HK-2 (cell line): ENCODE measurements around the gene STK39.

Experiments used
- DNase-seq: peaks from one replicate; pipeline ENCODE4 v3.0.0-alpha.2; 2018; ENCODE audit not compliant: unreplicated experiment

The STK39 gene

DNA sequence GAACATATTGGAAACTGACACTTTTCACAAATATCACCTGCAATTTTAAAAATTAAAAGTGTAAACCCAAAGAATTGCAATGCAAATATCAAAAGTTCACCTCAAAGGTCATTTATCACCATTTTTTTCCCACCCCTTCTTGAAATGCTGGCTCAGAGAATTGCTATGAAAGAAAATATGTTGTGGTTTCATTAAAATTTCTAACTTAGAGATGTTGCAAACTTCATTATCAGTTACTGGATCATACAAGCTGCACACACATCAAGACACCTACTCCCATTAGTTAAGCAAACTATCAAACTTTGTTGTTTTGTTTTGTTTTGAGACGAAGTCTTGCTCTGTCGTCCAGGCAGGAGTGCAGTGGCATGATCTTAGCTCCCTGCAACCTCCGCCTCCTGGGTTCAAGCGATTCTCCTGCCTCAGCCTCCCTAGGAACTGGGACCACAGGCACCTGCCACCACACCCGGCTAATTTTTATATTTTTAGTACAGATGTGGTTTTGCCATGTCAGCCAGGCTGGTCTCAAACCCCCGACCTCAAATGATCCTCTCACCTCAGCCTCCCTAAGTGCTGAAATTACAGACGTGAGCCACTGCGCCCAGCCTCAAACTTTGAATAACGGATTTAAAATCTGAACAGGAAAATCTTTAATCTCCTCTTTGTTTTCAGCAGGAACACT is 37.0 kb downstream of the STK39 start:
- DNase-seq = no peak

DNA sequence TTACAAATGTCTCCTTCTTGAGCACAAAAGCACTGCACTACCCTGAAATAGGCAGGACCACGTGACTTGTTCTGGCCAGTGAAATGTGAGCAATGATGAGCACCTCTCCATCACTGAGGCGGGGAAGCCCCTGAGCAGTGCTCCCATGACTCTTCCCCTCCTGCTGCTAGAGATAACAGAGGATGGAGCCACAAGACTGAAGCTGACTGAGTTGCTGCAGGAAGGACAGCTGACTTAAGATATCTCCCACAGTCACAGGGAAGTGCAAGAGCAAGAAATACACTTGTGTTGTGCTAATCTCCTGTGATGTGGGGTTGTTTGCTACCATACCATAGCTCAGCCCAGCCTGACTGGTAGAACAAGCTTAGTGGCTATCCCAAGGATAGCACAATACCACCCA is 38.7 kb downstream of the STK39 start:
- no peak for DNase-seq

DNA sequence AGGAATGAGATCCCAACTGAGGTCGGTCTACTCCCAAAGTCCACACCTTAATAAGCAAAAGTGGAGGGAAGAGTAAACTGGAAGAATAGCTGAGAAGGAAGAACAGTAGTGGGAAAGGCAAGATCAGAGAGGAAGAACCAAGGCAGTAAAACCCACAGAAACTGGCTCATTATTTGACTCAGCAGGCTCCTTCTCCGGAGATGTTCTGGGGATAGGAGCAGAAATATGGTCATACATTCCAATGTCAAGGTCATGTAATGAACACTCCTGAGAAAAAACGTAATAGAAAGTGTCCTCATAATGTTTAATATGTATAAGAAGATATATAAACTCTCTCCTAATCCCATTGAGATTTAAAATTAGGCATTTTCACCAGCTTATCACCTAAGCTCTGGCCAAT is 39.5 kb downstream of the STK39 start:
- DNase-seq = no peak

DNA sequence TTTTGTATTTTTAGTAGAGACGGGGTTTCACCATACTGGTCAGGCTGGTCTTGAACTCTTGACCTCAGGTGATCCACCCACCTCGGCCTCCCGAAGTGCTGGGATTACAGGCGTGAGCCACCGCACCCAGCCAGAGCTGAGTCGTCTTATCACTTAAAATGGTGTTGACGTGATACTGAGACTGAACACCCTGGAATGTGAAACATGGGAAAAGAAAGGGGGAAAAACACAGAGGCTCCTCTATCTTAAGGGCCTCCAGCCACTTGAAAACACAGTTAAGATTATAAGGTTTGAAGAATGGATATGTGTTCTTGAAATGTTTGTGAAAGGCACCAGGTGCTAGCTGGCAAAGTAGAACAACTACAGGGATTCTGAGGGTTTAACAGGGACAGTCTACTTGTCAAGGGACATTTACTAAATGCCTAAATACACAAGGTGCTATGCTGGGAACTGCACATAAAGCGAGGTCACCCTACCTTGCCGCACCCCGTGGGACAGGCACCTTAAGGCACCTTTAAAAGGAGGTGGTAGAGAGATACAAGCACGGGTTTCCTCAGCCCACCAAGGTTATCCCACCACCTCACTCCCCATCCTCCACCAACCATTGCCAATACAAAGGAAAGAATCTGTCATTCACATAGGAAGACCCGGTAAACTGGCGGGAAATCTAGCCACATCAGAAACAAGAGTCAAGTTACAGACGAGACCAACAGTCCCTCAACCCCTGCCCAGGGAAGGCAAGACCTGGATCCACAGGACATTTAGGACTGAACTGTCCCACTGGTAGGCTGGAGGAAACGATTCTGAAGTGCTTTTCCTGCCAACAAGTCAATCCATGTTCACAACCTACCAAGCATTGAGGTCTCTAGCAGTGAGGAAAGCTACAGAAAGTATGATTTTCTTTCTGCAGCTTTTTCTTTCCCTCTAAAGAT is 43.4 kb downstream of the STK39 start:
- DNase-seq = no peak

DNA sequence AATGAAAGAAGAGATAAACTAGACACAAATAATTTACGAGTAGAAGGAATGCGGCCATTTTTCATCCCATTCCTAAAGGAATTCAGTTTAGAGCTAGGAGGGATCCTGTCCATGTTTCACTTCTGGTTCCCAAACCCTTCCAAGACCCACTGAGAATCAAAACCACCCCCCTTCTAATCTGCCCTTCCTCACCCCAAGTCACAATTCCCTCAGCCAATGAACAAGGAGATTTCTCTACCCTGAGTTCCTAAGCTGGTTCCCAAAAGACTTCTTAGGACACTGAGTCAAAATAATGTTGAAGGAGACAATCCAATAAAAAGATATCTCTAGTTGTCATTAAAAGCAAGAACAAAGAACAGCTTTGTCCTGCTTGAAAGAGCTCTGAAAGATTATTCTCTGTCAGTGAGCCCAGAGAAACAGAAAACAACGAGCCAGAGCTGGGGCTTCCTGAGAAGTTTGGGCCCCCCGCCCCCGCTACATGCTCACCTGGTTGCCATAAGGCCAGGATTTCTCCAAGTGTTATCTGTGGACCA is 45.7 kb downstream of the STK39 start:
- DNase-seq = no peak

- no peak for DNase-seq
These were observed 46.3 kb downstream of the STK39 start for GRCh38 chr2:168200930-168201583.

DNA sequence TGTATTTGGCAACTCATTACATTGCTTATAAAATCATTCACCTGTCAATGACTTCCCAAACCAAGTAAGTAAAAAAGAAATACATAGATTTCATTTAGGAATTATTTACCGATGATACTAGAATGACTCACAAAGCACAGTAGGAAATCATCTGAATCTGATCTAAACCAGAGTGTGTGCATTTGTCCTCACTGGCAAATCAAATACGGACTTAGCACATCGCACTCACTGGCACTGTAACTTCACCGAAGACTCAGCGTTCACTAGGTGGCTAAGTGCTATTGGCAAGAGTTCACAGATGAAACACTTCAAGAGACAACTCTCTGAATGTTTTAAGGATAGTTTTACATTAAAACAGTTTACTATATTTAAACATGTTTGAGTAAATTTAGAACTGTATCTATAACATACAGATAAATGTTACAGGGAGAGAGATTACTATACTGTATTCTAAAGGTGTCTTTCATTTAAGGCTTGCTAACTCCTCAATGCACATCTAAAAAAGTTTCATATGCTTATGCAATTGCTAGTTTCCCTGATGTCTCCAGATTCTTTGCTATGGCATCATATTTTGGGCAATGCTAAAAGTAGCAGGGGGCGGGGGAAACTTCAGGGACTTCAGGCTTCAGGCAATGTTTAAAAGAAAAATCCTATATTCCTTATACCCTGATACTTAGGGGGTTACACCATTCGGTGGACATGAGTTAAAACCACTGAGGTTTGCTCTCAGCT is 48.8 kb downstream of the STK39 start:
- no peak for DNase-seq

- DNase-seq = no peak
These were observed 50.6 kb downstream of the STK39 start for GRCh38 chr2:168196764-168197180.

DNA sequence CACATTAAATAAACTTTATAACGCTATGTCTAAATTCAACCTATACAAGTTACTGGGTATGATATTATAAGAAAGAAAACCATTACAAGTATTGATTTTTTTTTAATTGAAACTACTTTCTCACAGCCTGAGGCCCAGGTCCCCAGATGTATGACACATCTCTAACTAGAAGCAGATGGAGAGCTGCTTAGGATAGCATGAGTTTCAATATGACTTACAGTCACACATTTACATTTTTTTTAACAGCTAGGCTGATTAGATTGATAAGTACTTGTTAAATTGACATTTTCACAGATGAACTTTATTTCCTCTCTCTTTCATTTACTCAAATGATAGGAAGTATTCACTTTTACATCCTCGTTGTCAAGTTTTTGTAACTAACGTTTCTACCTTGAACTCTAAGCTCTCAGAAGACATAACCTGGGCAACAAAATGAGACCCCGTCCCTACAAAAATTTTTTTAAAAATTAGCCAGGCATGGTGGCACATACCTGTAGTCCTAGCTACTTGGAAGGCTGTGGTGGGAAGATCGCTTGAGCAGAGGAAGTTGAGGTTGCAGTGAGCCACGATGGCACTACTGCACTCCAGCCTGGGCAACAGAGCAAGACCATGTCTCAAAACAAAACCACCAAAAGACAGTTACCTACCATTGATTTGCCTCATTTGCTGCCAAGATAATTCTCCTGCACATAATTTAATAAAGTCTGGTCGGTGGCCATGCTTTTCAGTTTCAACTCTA is 52.4 kb downstream of the STK39 start:
- DNase-seq = no peak

DNA sequence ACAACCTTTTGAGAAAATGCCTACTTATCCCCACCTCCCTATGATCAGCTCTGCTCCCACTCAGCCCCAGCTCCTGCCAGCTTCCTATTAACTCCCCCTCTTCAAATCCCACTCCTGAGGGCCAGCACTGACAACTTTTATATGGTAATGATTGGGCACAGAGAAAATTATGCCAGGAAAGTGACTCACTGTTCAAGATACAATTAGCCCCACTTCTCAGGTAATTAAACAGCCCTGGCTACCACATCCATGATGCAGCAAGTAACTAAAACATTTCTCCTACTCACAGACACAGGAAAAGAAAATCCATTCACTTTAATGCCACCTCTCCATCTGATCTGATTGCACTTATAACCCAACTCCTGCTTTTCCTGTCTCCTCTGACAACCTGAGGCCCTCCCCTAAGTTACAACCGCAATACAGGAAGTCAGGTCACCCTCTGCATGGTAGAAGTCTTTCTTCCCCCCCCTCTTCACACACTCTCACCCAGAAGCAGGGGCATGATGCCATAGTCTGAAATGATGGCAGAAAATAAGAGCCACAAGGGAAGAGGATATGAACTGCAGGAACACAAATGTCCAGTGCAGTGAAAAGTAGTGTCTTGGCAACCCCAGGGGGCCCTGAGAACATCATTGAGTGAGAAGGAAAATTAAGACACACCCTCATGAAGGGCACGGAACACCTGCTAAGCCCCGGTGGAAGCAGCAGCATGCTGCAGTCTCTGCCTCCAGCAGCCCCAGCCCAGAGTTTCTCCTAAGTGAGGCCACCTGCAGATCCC is 54.4 kb downstream of the STK39 start:
- no peak for DNase-seq

DNA sequence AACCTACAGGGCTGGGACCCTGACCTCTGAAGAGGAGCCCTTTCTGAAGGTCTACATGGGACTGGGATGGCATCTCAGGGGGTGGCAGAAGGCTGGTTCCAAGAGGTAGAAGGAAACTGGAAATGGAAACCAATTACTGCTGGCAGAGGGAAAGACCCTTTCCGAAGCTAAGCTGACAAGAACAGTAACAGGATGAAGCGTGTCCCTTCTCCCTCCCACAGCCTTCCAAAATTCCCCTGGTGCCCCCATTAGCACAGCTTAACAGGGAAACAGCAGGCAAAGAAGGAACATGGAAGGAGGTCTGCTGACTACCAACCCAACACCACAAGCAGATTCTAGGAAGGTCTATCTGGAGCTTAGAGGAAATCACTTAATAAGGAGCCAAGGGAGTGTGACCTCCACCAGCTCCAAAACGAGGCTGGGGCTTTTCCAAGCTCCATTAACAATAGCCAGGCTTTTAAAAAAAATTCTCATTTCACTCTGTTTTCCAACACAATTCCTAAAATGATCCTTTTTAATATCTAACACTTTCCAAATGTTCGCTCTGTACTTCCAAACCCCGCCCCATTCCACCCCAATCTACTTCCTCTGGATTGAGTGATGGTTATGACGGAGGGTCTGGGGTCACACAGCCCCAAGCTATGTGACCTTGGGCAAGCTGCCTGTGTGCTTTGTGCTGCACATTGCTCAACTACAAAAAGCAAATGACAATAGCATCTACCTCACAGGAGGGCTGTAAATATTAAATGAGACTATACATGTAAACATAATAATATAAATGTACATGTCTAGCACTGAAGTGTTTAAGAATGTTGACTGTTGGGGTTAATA is 55.2 kb downstream of the STK39 start:
- DNase-seq = no peak

DNA sequence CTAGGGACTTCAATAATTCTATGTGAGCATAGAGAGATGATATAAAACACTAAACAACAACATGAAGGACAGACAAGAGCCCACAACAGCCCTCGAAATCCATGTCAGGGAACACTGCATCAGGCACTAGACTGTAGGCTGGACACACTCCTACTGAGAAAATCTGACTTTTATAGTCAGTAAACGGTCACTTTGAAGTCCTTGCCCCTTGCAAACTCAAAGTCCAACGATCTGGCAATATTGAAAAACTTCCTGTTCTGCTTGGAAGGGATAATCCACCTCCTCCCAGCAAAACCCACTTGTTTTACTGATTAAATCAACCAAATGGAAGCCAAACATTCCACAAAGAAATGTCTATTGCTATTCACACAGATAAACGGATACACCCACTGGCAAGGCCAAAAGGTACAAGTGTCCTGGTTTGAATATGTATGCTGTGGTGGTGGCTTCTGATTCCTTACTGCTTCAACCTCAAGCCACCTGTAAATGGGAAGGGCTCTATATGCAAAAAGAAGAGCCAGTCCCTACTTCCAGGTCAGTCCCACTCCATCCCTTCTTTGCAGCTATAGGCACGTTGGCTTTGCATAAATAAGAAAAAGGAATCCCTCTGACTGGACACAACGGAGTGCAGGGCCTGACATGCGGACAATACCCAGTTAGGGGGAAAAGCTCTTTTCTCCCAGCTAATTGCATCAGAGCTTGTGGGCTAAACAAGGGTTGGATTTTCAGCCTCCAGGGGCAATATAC is 56.6 kb downstream of the STK39 start:
- no peak for DNase-seq

DNA sequence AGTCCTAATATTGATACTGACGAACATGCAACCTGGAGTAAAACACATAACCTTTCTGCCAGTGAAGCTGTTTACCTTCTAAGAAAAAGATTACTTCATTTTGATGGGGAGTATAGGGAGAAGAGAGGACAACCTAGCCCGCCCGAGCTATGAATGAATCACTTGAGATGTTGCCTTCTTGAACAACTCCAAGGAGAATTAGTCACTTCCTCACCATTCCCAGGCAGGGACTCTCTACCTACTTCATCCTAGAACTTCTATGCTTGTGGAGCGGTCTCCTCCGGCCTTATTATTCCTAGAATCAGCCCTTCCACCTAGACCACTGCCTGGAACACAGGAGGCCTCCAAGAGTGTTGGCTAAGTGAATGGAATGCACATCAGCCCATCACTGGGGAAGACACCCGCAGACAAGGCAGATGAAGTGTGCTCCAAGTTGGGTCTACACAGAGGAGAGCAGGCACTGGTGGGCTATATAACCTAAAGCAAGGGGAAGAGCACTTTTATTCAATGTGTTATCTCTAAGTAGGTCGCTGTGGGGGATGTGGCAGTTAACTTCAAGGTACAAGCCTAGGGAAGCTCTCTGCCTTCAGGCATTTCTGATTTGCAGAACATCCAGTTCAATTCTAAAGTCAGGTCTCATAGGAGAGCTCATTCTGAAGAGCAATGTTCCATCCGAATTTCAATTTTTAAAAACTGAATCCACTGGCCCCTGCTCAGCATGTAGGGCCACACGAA is 57.4 kb downstream of the STK39 start:
- DNase-seq = no peak

DNA sequence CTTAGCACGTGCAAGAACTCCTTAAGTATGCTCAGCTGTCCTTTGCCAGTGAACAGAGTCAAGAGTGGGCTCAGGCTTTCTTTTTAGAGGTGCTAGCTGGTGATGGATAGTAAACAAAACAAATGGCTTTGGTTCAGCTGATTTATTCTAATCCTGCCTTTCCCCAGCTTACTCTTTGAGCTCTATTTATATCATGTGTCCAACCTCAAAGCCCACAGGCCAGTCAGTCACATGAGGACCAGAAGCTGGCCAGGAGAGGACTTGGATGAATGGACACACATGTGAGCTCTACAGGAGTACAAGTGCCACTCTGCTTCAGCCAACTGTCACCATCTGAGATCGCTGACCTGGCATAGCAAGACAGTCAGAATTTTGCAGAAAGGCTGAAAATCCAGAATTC is 59.4 kb downstream of the STK39 start:
- no peak for DNase-seq

DNA sequence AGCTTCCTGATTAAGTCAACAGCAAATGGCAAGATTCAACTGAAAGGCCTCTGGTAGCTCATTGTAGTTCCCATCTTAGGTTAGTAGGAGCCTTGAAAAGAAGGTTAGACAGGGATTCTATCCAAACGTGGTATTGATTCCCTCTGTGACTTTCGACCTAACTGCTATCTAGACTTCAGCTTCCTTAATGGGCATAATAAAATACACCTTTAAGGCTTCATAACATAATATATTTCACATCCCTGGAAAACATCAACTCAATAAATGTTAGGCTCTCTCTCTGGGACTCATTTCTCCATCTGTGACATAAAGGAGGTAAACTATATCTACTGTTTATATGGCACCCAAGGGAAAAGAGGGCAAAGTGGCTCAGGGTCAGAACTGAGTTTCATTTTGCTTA is 60.9 kb downstream of the STK39 start:
- no peak for DNase-seq

GRCh38 chr2:168185583-168186274 is 61.7 kb downstream of the STK39 start:
- DNase-seq = no peak
